Suprapubic skin (tissue), 4 donors: ENCODE measurements around the gene FOXS1. TPM values are rescaled to one million over a fixed set of nuclear protein-coding genes. Genes with fewer than 3 reads are reported as not detected.

Source experiments
- DNase-seq, 2 donors: peaks; one replicate each; pipeline ENCODE4 v3.0.0-alpha.2; 2019; ENCODE audit warnings: low spot score in 2 of 2
- H3K27ac ChIP-seq: fragments of 200-600 bp; sonication (generic); one replicate; pipeline ENCODE4 v1.5.1; 2019
- H3K27me3 ChIP-seq: fragments of 200-600 bp; sonication (generic); one replicate; pipeline ENCODE4 v1.5.1; 2019
- H3K36me3 ChIP-seq: fragments of 200-600 bp; sonication (generic); one replicate; pipeline ENCODE4 v1.5.1; 2019
- H3K4me1 ChIP-seq: fragments of 200-600 bp; sonication (generic); one replicate; pipeline ENCODE4 v1.5.1; 2019
- H3K4me3 ChIP-seq: fragments of 200-600 bp; sonication (generic); one replicate; pipeline ENCODE4 v1.5.1; 2019; ENCODE audit warnings: mild to moderate bottlenecking
- H3K9me3 ChIP-seq: fragments of 200-600 bp; sonication (generic); one replicate; pipeline ENCODE4 v1.5.1; 2019
- EP300 ChIP-seq: sonication (generic); formaldehyde crosslinking; IDR thresholded peaks from one replicate; pipeline ENCODE4 v1.6.1; 2017; ENCODE audit warnings: antibody characterized with exemption
- POLR2A ChIP-seq, 2 donors: fragments of 450-650 bp; IDR thresholded peaks; one replicate each; pipeline ENCODE4 v1.6.1; 2017; ENCODE audit warnings: antibody characterized with exemption in 2 of 2, mild to moderate bottlenecking in 2 of 2, moderate library complexity in 2 of 2
- POLR2AphosphoS5 ChIP-seq, 3 donors: sonication (generic); formaldehyde crosslinking; IDR thresholded peaks; one replicate each; pipeline ENCODE4 v1.6.1; 2017; ENCODE audit warnings: antibody characterized with exemption in 3 of 3
- WGBS: methylation state at CpG from one replicate; pipeline ENCODE4 v1.1.5; 2018; 5-methylcytosine and 5-hydroxymethylcytosine counted together
- total RNA-seq, 4 donors: library from RNA; depleted of rRNA; stranded (reverse); fragments of >200 nt; gene quantifications; one replicate each; pipeline ENCODE4 v1.1.0, GENCODE V29; 2016
- TF ChIP-seq, protein P1 (sequence below), 2 donors: fragments of 200-600 bp in 1 of 2; fragments of 450-650 bp in 1 of 2; sonication (generic) in 1 of 2; IDR thresholded peaks; one replicate each; pipeline ENCODE4 v1.5.1; 2016 to 2019; ENCODE audit warnings: antibody characterized with exemption in 2 of 2, mild to moderate bottlenecking in 1 of 2, moderate library complexity in 1 of 2

FOXS1 gene
- total RNA-seq, 4 donors from 2014 or later, result not detected

DNA sequence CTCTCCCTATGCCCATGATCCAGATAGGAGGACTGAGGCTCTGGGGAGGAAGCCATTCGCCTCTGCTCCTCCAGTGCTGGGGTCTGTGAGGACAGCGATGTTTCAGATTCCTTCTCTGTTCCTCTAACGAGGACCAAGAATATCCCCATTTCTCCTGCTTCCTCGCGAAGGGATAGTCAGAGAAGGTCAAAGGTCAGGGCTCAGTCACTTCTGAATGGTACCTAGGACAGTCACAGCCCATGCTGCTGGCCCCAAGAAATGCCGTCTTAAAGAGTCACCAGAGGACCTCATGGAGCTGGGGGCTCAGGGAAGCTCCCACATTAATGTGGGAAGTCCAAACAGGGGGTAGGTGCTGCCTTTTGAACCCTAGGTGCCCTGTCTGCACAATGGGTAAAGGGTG is 2.1 kb downstream of the FOXS1 start:
- WGBS, result 85% methylated on average over 6 of the region's 6 CpGs
- no peaks in the 10 kb centered on the region for H3K4me1 ChIP-seq

DNA sequence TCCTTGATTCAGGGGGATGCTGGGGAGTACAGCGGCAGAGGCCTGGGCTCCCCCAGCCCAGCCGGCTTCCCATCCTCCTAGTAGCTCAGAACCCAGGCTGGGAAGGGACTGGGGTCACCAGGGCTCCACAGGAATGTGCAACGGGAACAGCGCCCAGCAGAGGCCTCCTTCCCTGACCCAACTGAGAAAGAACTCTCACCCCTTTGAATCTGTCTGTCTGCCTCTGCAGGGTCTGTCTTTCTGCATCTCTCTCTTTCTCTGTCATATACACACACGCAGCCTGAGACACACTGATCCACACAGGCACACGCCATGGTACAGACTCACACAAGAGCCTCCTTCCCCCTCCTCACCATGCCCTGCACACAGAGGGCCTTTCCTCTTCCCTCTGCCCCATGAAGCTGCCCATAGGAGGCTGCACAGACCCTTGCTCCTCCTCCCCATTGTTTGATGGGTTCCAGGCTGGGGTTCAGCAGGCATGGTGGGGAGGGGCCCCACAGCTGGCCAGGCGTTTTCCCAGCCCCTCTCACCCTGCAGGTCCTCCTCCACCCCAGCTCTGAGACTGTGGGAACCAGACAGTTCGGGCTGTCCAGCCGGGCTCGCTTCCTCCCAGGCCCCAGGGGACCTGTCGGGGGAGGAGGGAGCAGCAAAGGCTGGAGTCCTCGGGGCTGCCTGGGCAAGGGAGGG is 2.8 kb downstream of the FOXS1 start:
- 69% methylated on average over 9 of the region's 12 CpGs for WGBS
- DNase-seq, result no peak
- Histone ChIP-seq H3K27me3 (no peaks in the 10 kb centered on the region), H3K36me3 (no peaks in the 10 kb centered on the region), H3K4me1 (peaks cover 2% of the 10 kb centered on the region), H3K27ac (no peak overlapping the region), H3K4me3 (no peak overlapping the region), H3K9me3 (no peaks in the 10 kb centered on the region)
- TF ChIP-seq POLR2AphosphoS5 (IDR thresholded peaks at IDR 0.05), result no peak
- no peak for TF ChIP-seq POLR2A (IDR thresholded peaks at IDR 0.05)
- TF ChIP-seq EP300, result no peak
- TF ChIP-seq, protein P1, sequence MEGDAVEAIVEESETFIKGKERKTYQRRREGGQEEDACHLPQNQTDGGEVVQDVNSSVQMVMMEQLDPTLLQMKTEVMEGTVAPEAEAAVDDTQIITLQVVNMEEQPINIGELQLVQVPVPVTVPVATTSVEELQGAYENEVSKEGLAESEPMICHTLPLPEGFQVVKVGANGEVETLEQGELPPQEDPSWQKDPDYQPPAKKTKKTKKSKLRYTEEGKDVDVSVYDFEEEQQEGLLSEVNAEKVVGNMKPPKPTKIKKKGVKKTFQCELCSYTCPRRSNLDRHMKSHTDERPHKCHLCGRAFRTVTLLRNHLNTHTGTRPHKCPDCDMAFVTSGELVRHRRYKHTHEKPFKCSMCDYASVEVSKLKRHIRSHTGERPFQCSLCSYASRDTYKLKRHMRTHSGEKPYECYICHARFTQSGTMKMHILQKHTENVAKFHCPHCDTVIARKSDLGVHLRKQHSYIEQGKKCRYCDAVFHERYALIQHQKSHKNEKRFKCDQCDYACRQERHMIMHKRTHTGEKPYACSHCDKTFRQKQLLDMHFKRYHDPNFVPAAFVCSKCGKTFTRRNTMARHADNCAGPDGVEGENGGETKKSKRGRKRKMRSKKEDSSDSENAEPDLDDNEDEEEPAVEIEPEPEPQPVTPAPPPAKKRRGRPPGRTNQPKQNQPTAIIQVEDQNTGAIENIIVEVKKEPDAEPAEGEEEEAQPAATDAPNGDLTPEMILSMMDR (IDR thresholded peaks at IDR 0.05), result no peak

More for the DNA sequence above, 2.1 kb downstream of the FOXS1 start:
- H3K4me3 ChIP-seq, result no peak overlapping the region
- H3K9me3 ChIP-seq, result no peaks in the 10 kb centered on the region
- DNase-seq, result no peak
- no peak overlapping the region for H3K27ac ChIP-seq
- TF ChIP-seq POLR2A (IDR thresholded peaks at IDR 0.05), result no peak
- TF ChIP-seq EP300, result no peak
- no peak for TF ChIP-seq POLR2AphosphoS5 (IDR thresholded peaks at IDR 0.05)
- TF ChIP-seq, protein P1 (IDR thresholded peaks at IDR 0.05), result no peak
- no peaks in the 10 kb centered on the region for H3K36me3 ChIP-seq
- no peaks in the 10 kb centered on the region for H3K27me3 ChIP-seq

DNA sequence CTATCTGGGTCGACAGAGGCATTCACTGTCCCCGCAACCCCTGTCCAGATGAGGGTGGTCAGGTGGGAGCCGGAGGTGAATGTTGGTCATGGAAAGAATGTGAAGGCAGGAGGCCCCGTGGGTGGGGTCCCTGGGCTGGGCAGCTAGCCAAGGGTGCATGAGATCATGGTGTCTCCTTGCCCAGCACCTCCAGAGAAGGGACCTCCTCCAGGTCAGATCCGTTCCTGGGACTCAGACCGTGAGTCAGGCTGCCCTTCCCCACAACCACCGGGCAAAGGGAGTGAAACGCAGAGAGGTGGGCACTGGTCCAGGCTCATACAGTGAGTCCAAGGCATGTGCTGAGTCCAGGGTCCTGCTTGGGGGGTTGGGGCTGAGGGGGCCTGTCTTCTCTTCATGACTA is 3.5 kb downstream of the FOXS1 start:
- peaks cover 9% of the 10 kb centered on the region for H3K4me1 ChIP-seq
- H3K9me3 ChIP-seq, result no peaks in the 10 kb centered on the region
- H3K27ac ChIP-seq, result no peak overlapping the region
- no peak for DNase-seq
- H3K36me3 ChIP-seq, result no peaks in the 10 kb centered on the region
- no peak overlapping the region for H3K4me3 ChIP-seq
- TF ChIP-seq POLR2AphosphoS5 (IDR thresholded peaks at IDR 0.05) (no peak), POLR2A (IDR thresholded peaks at IDR 0.05) (no peak), EP300 (no peak)
- TF ChIP-seq, protein P1 (IDR thresholded peaks at IDR 0.05), result no peak
- H3K27me3 ChIP-seq, result no peaks in the 10 kb centered on the region
- 63% methylated on average over 6 of the region's 8 CpGs for WGBS

DNA sequence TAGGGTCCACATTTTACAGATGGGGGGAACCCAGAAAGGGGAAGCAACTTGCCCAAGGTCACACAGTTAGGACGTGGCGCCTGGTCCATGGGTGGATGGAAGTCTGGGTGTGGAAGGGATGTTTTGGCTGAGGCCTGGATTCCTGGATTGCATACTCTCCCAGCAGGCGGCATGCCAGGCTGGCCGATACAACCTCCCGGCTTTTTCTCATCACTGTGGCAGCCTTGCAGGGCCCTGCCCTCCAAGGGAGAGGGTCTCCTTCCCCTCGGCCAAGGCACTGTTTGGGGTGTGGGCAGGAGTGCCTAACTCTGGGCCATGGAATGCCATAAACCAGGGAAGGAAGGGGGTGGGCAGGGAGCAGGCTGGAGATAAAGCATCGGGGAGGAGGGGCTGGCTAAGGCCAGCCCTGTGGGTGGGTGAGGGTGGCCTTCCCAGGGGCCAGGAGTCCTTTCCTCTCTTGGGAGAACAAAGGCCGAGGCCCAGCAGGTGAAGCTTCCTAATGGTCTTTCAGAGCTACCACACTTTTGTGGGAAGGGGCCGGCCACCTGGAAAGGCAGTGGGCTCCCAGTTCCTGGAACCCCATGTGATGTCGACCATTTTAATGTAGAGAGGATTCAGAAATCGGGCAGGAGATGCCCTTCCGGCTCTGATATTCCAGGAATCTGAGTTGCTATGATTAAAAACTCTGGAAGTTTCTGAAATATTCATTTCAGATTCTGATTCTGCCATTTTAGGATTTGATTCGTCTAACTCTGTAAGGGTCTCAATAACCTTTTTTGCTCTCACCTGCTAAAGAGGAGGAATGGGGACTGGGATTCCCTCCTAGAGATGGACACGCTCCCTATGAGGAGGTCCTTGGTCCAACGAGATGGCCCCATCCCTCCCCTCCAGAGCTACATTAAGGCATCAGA is 4.2 kb downstream of the FOXS1 start:
- TF ChIP-seq EP300 (no peak), POLR2AphosphoS5 (IDR thresholded peaks at IDR 0.05) (no peak), POLR2A (IDR thresholded peaks at IDR 0.05) (no peak)
- TF ChIP-seq, protein P1 (IDR thresholded peaks at IDR 0.05), result no peak
- peaks cover 16% of the 10 kb centered on the region for H3K4me1 ChIP-seq
- no peak for DNase-seq
- no peaks in the 10 kb centered on the region for H3K9me3 ChIP-seq
- H3K27ac ChIP-seq, result no peak overlapping the region
- WGBS, result 81% methylated on average over 12 of the region's 15 CpGs
- no peaks in the 10 kb centered on the region for H3K27me3 ChIP-seq
- no peak overlapping the region for H3K4me3 ChIP-seq
- H3K36me3 ChIP-seq, result no peaks in the 10 kb centered on the region
